ENCODE data around the gene LCA5. TPM values are rescaled to one million over a fixed set of nuclear protein-coding genes. Genes with fewer than 3 reads are reported as not detected.
"Not testable (repeated sequence)": the region's sequence is repeated elsewhere in the genome, so short reads cannot be mapped to it uniquely, and the experiment has no call there.

The LCA5 gene
- total RNA-seq, 3 donors from 2014 or later = 8.0 to 15.2 (median 8.2) TPM

DNA sequence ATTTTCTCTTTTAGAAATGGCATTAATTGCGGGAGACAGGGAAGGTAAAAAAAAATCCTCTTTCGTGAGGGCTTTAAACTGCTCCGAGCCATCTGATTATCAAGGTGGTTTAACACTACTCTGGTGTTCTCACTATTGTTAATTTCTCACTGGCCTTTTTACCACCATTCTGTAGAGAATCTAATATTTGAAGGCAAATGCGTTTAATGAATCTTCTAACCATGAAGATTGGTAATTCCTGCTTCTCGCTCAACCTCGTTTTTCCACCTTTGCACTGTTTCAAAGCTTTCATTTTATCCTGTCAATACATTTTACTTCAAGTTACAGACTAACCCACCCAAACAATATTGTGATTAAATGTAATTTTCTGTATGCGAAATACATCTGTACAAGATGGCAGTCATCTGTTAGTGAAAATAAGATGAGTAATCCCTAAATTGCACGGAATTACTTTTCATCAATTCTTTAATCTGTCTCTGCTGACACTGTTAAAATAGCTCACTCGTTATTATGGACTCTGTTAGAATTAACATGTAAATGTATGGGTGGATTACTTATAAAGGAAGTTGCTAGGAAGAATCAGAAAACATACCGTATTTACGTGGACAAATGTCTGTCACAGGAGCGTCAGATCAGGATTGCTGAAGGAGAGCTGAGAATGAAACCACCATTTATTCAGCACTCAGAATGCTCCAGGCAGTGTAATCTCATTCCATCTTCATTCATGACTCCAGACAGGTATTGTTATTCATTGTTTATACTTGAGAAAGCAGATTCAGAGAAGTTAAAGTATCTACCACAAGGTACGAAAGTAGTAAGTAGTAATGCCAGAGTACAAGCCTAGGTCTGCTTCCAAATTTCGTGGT is 1.1 kb upstream of the LCA5 start:
- intact Hi-C loops (cut with DNase I; ENCODE audit: low total_unique reads) = no loop called here
- TF ChIP-seq POLR2AphosphoS5 (IDR thresholded peaks at IDR 0.05) = peak in 1 of 3 donors; percentile 51
- TF ChIP-seq, protein P1, sequence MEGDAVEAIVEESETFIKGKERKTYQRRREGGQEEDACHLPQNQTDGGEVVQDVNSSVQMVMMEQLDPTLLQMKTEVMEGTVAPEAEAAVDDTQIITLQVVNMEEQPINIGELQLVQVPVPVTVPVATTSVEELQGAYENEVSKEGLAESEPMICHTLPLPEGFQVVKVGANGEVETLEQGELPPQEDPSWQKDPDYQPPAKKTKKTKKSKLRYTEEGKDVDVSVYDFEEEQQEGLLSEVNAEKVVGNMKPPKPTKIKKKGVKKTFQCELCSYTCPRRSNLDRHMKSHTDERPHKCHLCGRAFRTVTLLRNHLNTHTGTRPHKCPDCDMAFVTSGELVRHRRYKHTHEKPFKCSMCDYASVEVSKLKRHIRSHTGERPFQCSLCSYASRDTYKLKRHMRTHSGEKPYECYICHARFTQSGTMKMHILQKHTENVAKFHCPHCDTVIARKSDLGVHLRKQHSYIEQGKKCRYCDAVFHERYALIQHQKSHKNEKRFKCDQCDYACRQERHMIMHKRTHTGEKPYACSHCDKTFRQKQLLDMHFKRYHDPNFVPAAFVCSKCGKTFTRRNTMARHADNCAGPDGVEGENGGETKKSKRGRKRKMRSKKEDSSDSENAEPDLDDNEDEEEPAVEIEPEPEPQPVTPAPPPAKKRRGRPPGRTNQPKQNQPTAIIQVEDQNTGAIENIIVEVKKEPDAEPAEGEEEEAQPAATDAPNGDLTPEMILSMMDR (IDR thresholded peaks at IDR 0.05) = no peak
- H3K36me3 ChIP-seq = no peaks in the 10 kb centered on the region
- peak overlapping the region; percentile 81 to 96 for H3K27ac ChIP-seq
- H3K4me3 ChIP-seq = peak overlapping the region; percentile 74 to 97 (median 76)
- H3K27me3 ChIP-seq = no peaks in the 10 kb centered on the region
- DNase-seq (ENCODE audit: low spot score in 2 of 2) = no peak
- no peaks in the 10 kb centered on the region for H3K9me3 ChIP-seq
- H3K4me1 ChIP-seq = no peaks in the 10 kb centered on the region

- DNase-seq (ENCODE audit: low spot score in 2 of 2) = peak; percentile 41 to 54
- no peaks in the 10 kb centered on the region for H3K36me3 ChIP-seq
- peak overlapping the region; percentile 74 to 97 (median 76) for H3K4me3 ChIP-seq
- intact Hi-C loops (cut with DNase I; ENCODE audit: low total_unique reads) = no loop called here
- no peaks in the 10 kb centered on the region for H3K27me3 ChIP-seq
- no peaks in the 10 kb centered on the region for H3K9me3 ChIP-seq
- H3K4me1 ChIP-seq = no peaks in the 10 kb centered on the region
- TF ChIP-seq, protein P1 (IDR thresholded peaks at IDR 0.05) = no peak
- TF ChIP-seq POLR2A (IDR thresholded peaks at IDR 0.05) (no peak), POLR2AphosphoS5 (IDR thresholded peaks at IDR 0.05) (no peak)
- H3K27ac ChIP-seq = peak overlapping the region; percentile 96 to 99
Observed at GRCh38 chr6:79536585-79536953, 661 bp downstream of the LCA5 start.

GRCh38 chr6:79529567-79529966 is 7.7 kb downstream of the LCA5 start:
- H3K9me3 ChIP-seq; H3K4me1 ChIP-seq; H3K27me3 ChIP-seq; DNase-seq (ENCODE audit: low spot score in 2 of 2); H3K36me3 ChIP-seq; H3K27ac ChIP-seq; H3K4me3 ChIP-seq; intact Hi-C loops (cut with DNase I; ENCODE audit: low total_unique reads): not testable (repeated sequence)

- H3K36me3 ChIP-seq = no peaks in the 10 kb centered on the region
- H3K27me3 ChIP-seq = no peaks in the 10 kb centered on the region
- no peaks in the 10 kb centered on the region for H3K4me1 ChIP-seq
- no peaks in the 10 kb centered on the region for H3K9me3 ChIP-seq
- no peak for DNase-seq (ENCODE audit: low spot score in 2 of 2)
- H3K27ac ChIP-seq = no peak overlapping the region
- TF ChIP-seq POLR2AphosphoS5 (IDR thresholded peaks at IDR 0.05) (no peak), POLR2A (IDR thresholded peaks at IDR 0.05) (no peak)
- TF ChIP-seq, protein P1 (IDR thresholded peaks at IDR 0.05) = no peak
- intact Hi-C loops (cut with DNase I; ENCODE audit: low total_unique reads) = no loop called here
- H3K4me3 ChIP-seq = no peak overlapping the region
Observed at GRCh38 chr6:79526897-79527296, 10.3 kb downstream of the LCA5 start.

DNA sequence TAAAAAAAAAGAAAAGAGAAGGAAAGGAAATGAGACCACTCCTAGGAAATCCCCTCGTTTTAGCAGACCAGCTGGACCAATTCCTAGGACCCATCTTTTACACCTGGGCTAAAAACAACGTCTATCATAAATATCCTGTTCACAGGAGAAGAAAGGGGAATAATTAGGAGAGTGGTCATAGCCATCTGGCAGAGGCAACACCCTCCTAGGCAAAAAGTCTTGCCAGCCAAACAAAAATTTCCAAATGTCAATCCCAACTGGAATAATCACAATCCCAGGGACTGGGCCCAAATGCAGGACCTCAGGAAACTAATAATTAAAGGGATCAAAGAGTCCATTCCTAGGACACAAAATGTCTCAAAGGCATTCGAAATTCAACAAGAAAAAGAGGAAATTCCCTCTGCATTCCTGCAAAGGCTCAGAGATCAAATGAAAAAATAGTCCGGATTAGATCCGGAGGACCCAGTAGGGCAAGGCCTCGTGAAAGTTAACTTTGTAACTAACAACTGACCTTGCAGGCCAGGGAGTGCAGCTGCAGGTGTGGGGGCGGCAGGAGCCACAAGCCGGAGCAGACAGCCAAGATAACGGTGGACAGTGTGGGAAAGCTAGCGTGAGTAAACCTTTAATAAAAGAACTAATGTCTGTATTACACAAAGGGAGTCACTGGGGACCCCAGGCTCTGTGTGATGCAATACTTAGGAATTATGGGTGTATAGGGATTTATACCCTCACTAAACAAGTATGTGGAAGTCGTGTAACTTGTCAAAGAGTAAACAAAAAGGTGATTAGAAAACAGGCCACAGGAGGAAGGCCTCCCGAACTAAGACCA is 11.7 kb downstream of the LCA5 start:
- no peaks in the 10 kb centered on the region for H3K36me3 ChIP-seq
- no peak for DNase-seq (ENCODE audit: low spot score in 2 of 2)
- peak overlapping the region; percentile 41 to 58 for H3K27ac ChIP-seq
- no peaks in the 10 kb centered on the region for H3K9me3 ChIP-seq
- intact Hi-C loops (cut with DNase I; ENCODE audit: low total_unique reads) = no loop called here
- H3K27me3 ChIP-seq = no peaks in the 10 kb centered on the region
- peak overlapping the region in 1 of 3 donors; percentile 24 for H3K4me3 ChIP-seq
- no peaks in the 10 kb centered on the region for H3K4me1 ChIP-seq
- TF ChIP-seq, protein P1 (IDR thresholded peaks at IDR 0.05) = no peak
- TF ChIP-seq POLR2A (IDR thresholded peaks at IDR 0.05) = no peak
- no peak for TF ChIP-seq POLR2AphosphoS5 (IDR thresholded peaks at IDR 0.05)
